H1 (cell line): Measurements from ENCODE around the gene CHD9.

Experiments used
- CEBPB ChIP-seq: IDR thresholded peaks from 2 replicates; pipeline ENCODE4 v1.6.1; 2012; ENCODE audit warnings: low read depth, low read length
- CHD1 ChIP-seq: IDR thresholded peaks from 2 replicates; pipeline ENCODE4 v1.6.1; 2012; ENCODE audit warnings: low read depth, low read length, improper control_type of control experiment
- CTCF ChIP-seq, 3 experiments: IDR thresholded peaks; 1 replicate in 2 of 3; 2 replicates in 1 of 3; pipeline versions ENCODE4 v1.5.1 to v1.6.1; 2011; ENCODE audit warnings: low read length in 3 of 3, mild to moderate bottlenecking in 3 of 3, inconsistent platforms in 2 of 3, low read depth in 1 of 3, moderate library complexity in 1 of 3; ENCODE audit not compliant: insufficient read depth in 1 of 3; ENCODE audit errors: control extremely low read depth in 1 of 3
- EGR1 ChIP-seq: IDR thresholded peaks from 2 replicates; pipeline ENCODE4 v1.6.1; 2011; ENCODE audit warnings: low read depth, low read length, borderline replicate concordance
- JUND ChIP-seq: IDR thresholded peaks from 2 replicates; pipeline ENCODE4 v1.6.1; 2011; ENCODE audit warnings: mild to moderate bottlenecking, improper control_type of control experiment, low read length
- MAFK ChIP-seq: IDR thresholded peaks from 2 replicates; pipeline ENCODE4 v1.6.1; 2012; ENCODE audit warnings: low read depth, mild to moderate bottlenecking, improper control_type of control experiment, low read length
- POLR2AphosphoS5 ChIP-seq: IDR thresholded peaks from 2 replicates; pipeline ENCODE4 v1.6.1; 2011; ENCODE audit warnings: low read depth, low read length
- RFX5 ChIP-seq: IDR thresholded peaks from 2 replicates; pipeline ENCODE4 v1.6.1; 2011; ENCODE audit warnings: low read depth, low read length, improper control_type of control experiment, borderline replicate concordance
- SP4 ChIP-seq: IDR thresholded peaks from 2 replicates; pipeline ENCODE4 v1.6.1; 2012; ENCODE audit warnings: low read length, inconsistent platforms
- TCF12 ChIP-seq: IDR thresholded peaks from 2 replicates; pipeline ENCODE4 v1.6.1; 2011; ENCODE audit warnings: low read depth, mild to moderate bottlenecking, low read length
- YY1 ChIP-seq: IDR thresholded peaks from 2 replicates; pipeline ENCODE4 v1.6.1; 2011; ENCODE audit warnings: low read depth, mild to moderate bottlenecking, low read length

GRCh38 chr16:53234836-53235235 is 180.0 kb downstream of the CHD9 start:
- no peak for TF ChIP-seq YY1
- TF ChIP-seq CTCF (IDR thresholded peaks at IDR 0.05; ENCODE audit: control extremely low read depth in 1 of 3, insufficient read depth in 1 of 3, low read depth in 1 of 3, low read length in 3 of 3), result no peak
- TF ChIP-seq EGR1, result no peak
- TF ChIP-seq POLR2AphosphoS5, result no peak
- TF ChIP-seq SP4, result no peak
- no peak for TF ChIP-seq MAFK
- TF ChIP-seq TCF12, result no peak
- TF ChIP-seq CHD1, result no peak
- TF ChIP-seq JUND, result no peak
- no peak for TF ChIP-seq RFX5
- no peak for TF ChIP-seq CEBPB
